IPS-18a (cell line): ENCODE results near the gene TIAM2.
"Not testable (repeated sequence)": the region's sequence is repeated elsewhere in the genome, so short reads cannot be mapped to it uniquely, and the experiment has no call there.

Source experiments
- H3K27ac ChIP-seq: one replicate; pipeline ENCODE4 v1.5.1; 2013; ENCODE audit warnings: low read length
- H3K27me3 ChIP-seq: one replicate; pipeline ENCODE4 v1.6.1; 2013; ENCODE audit warnings: mild to moderate bottlenecking, low read length; ENCODE audit not compliant: control insufficient read depth, insufficient read depth
- H3K36me3 ChIP-seq: one replicate; pipeline ENCODE4 v1.6.1; 2013; ENCODE audit warnings: low read depth, low read length; ENCODE audit not compliant: control insufficient read depth
- H3K4me1 ChIP-seq: one replicate; pipeline ENCODE4 v1.6.1; 2013; ENCODE audit warnings: low read depth, low read length; ENCODE audit not compliant: control insufficient read depth
- H3K4me3 ChIP-seq: one replicate; pipeline ENCODE4 v1.5.1; 2013; ENCODE audit warnings: low read length
- H3K9ac ChIP-seq: one replicate; pipeline ENCODE4 v1.6.1; 2013; ENCODE audit warnings: mild to moderate bottlenecking, low read length, moderate library complexity
- H3K9me3 ChIP-seq: one replicate; pipeline ENCODE4 v1.6.1; 2013; ENCODE audit warnings: low read depth, low read length; ENCODE audit not compliant: control insufficient read depth

Gene TIAM2

DNA sequence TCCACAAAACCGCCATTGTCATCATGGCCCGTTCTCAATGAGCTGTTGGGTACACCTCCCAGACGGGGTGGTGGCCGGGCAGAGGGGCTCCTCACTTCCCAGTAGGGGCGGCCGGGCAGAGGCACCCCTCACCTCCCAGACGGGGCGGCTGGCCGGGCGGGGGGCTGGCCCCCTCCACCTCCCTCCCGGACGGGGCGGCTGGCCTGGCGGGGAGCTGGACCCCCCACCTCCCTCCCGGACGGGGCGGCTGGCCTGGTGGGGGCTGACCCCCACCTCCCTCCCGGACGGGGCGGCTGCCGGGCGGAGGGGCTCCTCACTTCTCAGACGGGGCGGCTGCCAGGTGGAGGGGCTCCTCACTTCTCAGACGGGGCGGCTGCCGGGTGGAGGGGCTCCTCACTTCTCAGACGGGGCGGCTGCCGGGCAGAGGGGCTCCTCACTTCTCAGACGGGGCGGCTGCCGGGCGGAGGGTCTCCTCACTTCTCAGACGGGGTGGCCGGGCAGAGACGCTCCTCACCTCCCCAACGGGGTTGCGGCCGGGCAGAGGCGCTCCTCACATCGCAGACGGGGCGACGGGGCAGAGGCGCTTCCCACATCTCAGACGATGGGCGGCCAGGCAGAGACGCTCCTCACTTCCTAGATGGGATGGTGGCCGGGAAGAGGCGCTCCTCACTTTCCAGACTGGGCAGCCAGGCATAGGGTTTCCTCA, 28.9 kb upstream of the TIAM2 start:
- not testable (repeated sequence) for H3K4me1 ChIP-seq, H3K36me3 ChIP-seq, H3K4me3 ChIP-seq, H3K9ac ChIP-seq, H3K9me3 ChIP-seq, H3K27ac ChIP-seq, H3K27me3 ChIP-seq

DNA sequence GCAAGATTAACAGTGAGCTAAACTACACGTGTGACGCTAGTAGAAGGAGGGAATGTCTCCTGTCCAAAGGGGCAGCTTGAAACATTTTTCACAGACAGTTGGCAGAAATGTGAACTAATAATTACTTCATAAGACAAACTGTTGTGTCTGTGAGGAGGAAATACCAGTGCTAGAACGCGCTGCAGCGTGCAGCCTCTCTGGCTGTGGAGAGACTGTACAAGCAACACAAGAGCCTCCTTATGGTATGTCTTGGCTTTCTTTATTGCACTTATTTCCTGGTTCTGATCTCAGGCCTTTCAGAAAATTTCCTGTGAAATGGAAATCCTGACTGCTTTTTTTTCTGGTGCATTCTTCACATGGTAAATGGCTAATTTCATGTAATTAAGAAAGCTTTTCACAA, 25.3 kb upstream of the TIAM2 start:
- Histone ChIP-seq H3K4me1 (no peaks in the 10 kb centered on the region), H3K27me3 (no peaks in the 10 kb centered on the region), H3K36me3 (no peaks in the 10 kb centered on the region), H3K9me3 (no peaks in the 10 kb centered on the region), H3K9ac (no peak overlapping the region), H3K4me3 (no peak overlapping the region), H3K27ac (no peak overlapping the region)

DNA sequence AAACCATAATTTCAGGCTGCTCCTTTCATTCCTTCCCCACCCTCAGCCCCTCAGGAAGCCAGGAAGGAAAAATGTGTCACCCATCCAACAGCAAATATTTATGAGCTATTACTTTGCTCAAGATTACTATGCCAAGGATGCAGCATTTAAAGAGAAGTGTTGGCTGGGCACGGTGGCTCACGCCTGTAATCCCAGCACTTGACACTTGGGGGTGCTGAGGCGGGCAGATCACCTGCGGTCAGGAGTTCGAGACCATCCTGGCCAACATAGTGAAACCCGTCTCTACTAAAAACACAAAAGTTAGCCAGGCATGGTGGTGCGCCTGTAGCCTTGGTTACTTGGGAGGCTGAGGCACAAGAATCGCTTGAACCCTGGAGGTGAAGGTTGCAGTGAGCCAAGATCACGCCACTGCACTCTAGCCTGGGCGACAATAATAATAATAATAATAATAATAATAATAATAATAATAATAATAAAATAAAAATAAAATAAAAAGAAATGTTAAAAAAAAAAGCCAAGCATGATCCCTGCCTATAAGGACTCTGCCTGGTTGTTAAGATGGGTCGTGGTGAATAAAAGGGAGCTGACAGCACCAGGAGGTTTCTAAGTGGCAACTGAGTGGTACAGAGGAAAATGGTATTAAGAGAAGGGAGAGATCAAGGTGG, 20.5 kb upstream of the TIAM2 start:
- Histone ChIP-seq H3K9ac (no peak overlapping the region), H3K4me1 (no peaks in the 10 kb centered on the region), H3K36me3 (no peaks in the 10 kb centered on the region), H3K9me3 (no peaks in the 10 kb centered on the region), H3K27ac (no peak overlapping the region), H3K4me3 (no peak overlapping the region), H3K27me3 (no peaks in the 10 kb centered on the region)

DNA sequence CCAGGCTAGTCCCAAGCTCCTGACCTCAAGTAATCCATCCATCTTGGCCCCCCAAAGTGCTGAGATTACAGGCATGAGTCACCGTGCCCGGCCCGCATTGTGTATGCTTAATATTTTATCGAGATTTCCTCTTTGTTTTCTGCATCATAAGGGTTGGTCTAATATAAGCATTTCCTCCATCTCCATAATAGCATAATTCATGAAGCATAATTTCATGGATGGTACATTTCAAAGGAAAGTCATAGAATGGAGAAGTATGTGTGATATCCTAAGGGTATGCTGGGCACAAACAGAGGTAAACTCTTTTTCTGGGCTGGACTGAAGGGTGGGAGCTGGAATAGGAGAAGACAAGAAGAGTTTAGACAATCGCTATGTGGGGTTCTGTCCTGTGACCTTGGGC, 17.5 kb upstream of the TIAM2 start:
- no peaks in the 10 kb centered on the region for H3K27me3 ChIP-seq
- H3K9ac ChIP-seq, result no peak overlapping the region
- no peak overlapping the region for H3K4me3 ChIP-seq
- no peak overlapping the region for H3K27ac ChIP-seq
- no peaks in the 10 kb centered on the region for H3K9me3 ChIP-seq
- H3K4me1 ChIP-seq, result no peaks in the 10 kb centered on the region
- no peaks in the 10 kb centered on the region for H3K36me3 ChIP-seq

DNA sequence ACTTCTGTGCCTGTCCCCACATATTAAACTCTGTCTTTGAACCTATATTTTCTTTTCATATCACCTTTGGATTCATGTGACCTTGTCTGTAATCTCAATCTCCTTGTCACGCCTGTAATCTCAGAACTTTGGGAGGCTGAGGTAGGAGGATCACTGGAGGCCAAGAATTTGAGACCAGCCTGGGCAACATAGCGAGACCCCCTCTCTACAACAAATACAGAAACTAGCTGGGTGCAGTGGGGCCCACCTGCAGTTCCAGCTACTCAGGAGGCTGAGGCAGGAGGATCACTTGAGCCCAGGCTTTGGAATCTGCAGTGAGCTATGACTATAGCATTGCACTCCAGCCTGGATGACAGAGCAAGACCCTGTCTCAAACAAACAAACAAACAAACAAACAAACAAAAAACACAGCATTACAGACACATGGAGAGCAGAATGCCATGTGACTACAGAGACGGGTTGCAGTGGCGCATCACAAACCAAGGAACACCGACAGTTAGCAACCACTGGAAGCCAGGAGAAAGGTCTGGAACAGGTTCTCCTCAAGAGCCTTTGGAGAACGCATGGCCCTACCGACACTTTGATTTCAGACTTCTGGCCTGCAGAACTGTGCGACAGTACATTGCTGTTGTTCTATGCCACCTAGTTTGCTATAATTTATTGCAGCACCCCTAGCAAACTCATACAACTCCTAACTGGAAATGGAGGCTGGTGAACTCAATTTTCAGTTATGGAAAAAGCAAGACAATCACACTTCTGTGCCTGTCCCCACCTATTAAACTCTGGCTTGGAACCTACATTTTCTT, 14.6 kb upstream of the TIAM2 start:
- H3K4me1 ChIP-seq, result no peaks in the 10 kb centered on the region
- H3K27ac ChIP-seq, result no peak overlapping the region
- no peak overlapping the region for H3K4me3 ChIP-seq
- H3K9me3 ChIP-seq, result no peaks in the 10 kb centered on the region
- H3K27me3 ChIP-seq, result no peaks in the 10 kb centered on the region
- no peaks in the 10 kb centered on the region for H3K36me3 ChIP-seq
- H3K9ac ChIP-seq, result no peak overlapping the region

DNA sequence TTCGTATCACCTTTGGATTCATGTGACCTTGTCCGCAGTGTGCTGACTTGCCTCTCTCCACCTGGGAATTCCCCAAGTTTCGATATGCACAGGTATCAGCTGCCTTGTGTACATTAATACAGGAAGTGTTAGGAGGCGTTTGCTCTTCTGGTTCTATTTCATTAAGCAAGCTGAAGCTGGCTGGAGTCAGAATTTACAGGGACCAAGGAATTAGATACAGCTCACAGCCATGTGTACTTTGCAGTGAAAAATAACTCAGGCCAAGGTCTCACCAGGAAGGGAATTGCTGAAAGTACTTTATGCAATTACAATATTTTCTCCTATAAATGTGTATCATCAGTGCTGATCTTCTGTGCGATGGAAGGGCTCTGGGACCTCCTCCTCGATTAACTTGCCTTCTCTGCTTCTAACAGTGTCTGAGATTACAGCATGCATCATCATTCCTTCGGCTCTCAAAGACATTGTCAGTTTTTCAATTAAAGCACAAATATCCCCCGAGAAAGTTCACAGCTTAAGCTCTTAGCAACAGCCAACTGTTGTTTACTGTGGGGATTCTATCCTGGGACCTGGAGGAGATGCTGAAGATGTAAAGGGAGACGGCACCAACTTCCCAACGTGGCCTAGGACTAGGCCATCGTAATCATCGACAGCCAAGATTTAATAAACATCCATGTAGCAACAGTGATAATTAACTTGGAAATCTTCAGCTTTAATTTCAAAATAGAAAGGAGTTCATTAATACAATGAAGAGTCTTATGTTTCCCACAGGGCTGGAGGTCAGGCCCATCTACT, 13.8 kb upstream of the TIAM2 start:
- Histone ChIP-seq H3K4me1 (no peaks in the 10 kb centered on the region), H3K27ac (no peak overlapping the region), H3K4me3 (no peak overlapping the region), H3K27me3 (no peaks in the 10 kb centered on the region), H3K36me3 (no peaks in the 10 kb centered on the region), H3K9me3 (no peaks in the 10 kb centered on the region), H3K9ac (no peak overlapping the region)

DNA sequence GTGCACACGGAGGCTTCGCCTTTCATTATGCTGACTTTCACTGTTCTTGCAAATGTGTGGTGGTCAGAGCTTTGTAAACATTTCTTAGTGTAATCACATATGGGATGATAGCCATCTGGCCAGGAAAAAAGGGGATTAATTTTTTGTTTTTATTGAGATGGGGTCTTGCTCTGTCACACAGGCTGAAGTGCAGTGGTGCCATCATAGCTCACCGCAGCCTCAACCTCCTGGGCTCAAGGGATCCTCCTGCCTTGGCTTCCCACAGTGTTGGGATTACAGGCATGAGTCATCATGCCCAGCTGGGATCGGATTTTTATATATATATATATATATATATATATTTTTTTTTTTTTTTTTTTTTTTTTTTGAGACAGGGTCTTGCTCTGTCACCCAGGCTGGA, 11.0 kb upstream of the TIAM2 start:
- Histone ChIP-seq H3K27me3 (no peaks in the 10 kb centered on the region), H3K27ac (no peak overlapping the region), H3K9me3 (no peaks in the 10 kb centered on the region), H3K4me3 (no peak overlapping the region), H3K9ac (no peak overlapping the region), H3K4me1 (peaks cover under 1% of the 10 kb centered on the region), H3K36me3 (no peaks in the 10 kb centered on the region)

DNA sequence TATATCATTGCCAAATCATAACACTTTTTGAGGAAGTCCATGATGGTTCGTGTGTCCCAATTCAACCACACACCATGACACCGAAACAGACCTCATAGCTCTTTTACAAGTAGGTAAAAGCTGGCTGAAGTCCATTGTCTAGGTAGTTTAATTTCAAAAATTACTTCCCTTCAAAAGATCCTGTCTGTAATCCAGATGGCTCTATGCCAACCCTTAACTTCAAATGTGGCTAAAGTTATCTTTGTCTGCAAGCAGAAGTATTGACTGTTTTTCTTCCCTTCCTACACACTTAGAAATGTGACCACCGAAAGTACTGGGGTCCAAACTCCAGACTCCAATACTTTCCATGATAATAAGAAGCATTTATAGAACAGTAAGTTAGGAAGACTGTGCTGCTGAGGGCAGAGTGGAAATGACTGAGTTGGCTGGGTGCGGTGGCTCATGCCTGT, 8.3 kb upstream of the TIAM2 start:
- Histone ChIP-seq H3K27me3 (no peaks in the 10 kb centered on the region), H3K4me3 (no peak overlapping the region), H3K36me3 (no peaks in the 10 kb centered on the region), H3K4me1 (peaks cover 5% of the 10 kb centered on the region), H3K27ac (no peak overlapping the region), H3K9ac (no peak overlapping the region), H3K9me3 (no peaks in the 10 kb centered on the region)

DNA sequence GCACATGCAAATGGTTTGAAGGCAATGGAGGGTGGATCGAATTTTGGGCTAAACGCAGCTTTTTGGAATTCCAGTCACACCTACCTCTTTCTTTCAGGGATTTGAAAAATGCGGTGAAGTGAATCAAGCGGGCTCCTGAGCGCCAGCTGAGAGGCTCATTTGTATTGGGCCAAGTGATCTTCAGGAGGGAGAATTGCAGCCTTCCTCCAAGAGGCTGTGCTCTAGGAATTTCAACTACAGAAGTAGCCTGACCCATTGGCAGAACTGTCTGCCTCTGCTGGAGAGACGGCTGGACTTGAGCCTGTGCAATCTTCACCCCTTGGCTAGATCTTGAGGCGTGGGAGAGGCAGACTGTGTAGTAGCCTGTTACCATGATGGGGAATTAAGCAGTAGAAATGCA, 5.7 kb upstream of the TIAM2 start:
- Histone ChIP-seq H3K27me3 (peaks cover under 1% of the 10 kb centered on the region), H3K27ac (no peak overlapping the region), H3K4me3 (no peak overlapping the region), H3K9ac (no peak overlapping the region), H3K36me3 (no peaks in the 10 kb centered on the region), H3K4me1 (peaks cover 5% of the 10 kb centered on the region), H3K9me3 (no peaks in the 10 kb centered on the region)

DNA sequence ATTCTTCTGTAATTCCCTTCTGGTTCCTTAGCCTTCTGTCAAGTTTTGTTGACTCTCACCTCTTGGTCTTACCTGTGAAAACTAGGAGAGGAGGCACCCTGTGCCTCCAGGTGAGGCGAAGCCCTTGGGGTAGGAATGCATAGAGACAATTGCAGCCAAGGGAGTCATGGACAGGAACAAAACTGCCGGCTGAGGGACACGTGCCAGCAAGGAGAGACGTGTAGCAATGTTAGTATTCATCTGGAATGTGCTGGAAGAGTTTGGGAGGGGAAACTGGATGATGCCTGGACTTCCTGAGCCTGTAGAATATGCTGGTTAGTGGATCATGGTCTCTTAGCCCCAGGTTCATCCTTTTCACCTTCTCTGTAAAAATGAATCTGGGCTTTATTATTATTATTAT, 3.9 kb upstream of the TIAM2 start:
- Histone ChIP-seq H3K9me3 (no peaks in the 10 kb centered on the region), H3K4me3 (no peak overlapping the region), H3K4me1 (peaks cover 6% of the 10 kb centered on the region), H3K27me3 (peaks cover 8% of the 10 kb centered on the region), H3K9ac (no peak overlapping the region), H3K27ac (no peak overlapping the region), H3K36me3 (no peaks in the 10 kb centered on the region)

DNA sequence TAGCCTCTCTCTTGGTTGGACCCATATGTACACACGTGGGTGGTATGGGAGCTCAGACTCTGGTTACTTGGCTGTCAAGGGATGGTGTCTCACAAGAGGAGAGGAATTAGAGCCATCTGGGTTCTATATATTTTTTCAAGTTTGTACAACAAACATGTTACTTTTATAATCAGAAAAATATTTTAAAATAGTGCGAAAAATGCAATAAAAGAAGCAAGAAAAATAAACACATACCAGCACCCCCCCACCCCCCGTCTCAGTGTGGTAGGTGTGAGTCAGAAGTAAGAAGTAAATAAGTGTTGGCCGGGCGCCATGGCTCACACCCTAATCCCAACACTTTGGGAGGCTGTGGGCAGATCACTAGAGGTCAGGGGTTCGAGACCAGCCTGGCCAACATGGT, 2.1 kb upstream of the TIAM2 start:
- H3K9me3 ChIP-seq, result no peaks in the 10 kb centered on the region
- H3K27me3 ChIP-seq, result peaks cover 19% of the 10 kb centered on the region

More for the DNA sequence above, 2.1 kb upstream of the TIAM2 start:
- no peak overlapping the region for H3K4me3 ChIP-seq
- H3K9ac ChIP-seq, result no peak overlapping the region
- H3K36me3 ChIP-seq, result no peaks in the 10 kb centered on the region
- H3K4me1 ChIP-seq, result peaks cover 15% of the 10 kb centered on the region
- H3K27ac ChIP-seq, result no peak overlapping the region
